Activated T-cell treated with anti-CD3 and anti-CD28 coated beads for 4 hours (primary cell): Measurements from ENCODE around the gene IL1RAP.
"Not testable (repeated sequence)": the region's sequence is repeated elsewhere in the genome, so short reads cannot be mapped to it uniquely, and the experiment has no call there.

Experiments used
- DNase-seq: peaks from one replicate; pipeline ENCODE4 v3.0.0-alpha.2; 2020

The IL1RAP gene

GRCh38 chr3:190514413-190515153 lies 698 bp downstream of the IL1RAP start:
- peak; percentile 11 for DNase-seq

- no peak for DNase-seq
Observed at GRCh38 chr3:190516416-190516815, 2.5 kb downstream of the IL1RAP start.

- DNase-seq, result no peak
Observed at GRCh38 chr3:190517687-190518086, 3.8 kb downstream of the IL1RAP start.

GRCh38 chr3:190518531-190518930 lies 4.6 kb downstream of the IL1RAP start:
- not testable (repeated sequence) for DNase-seq

- DNase-seq, result no peak
Observed at GRCh38 chr3:190519886-190520285, 6.0 kb downstream of the IL1RAP start.

- no peak for DNase-seq
Observed at GRCh38 chr3:190521998-190522397, 8.1 kb downstream of the IL1RAP start.

GRCh38 chr3:190522621-190523222 lies 8.8 kb downstream of the IL1RAP start:
- DNase-seq, result no peak

GRCh38 chr3:190524942-190525341 lies 11.1 kb downstream of the IL1RAP start:
- DNase-seq, result no peak

- no peak for DNase-seq
Observed at GRCh38 chr3:190525634-190526033, 11.7 kb downstream of the IL1RAP start.

GRCh38 chr3:190526787-190527762 lies 13.2 kb downstream of the IL1RAP start:
- no peak for DNase-seq

- no peak for DNase-seq
Observed at GRCh38 chr3:190528706-190529105, 14.8 kb downstream of the IL1RAP start.

- no peak for DNase-seq
Observed at GRCh38 chr3:190531406-190531805, 17.5 kb downstream of the IL1RAP start.

GRCh38 chr3:190532731-190533203 lies 18.9 kb downstream of the IL1RAP start:
- no peak for DNase-seq

- no peak for DNase-seq
Observed at GRCh38 chr3:190533511-190534281, 19.8 kb downstream of the IL1RAP start.

- DNase-seq, result no peak
Observed at GRCh38 chr3:190534386-190534785, 20.5 kb downstream of the IL1RAP start.

- DNase-seq, result no peak
Observed at GRCh38 chr3:190534986-190535385, 21.1 kb downstream of the IL1RAP start.

GRCh38 chr3:190537146-190537545 lies 23.3 kb downstream of the IL1RAP start:
- no peak for DNase-seq

- DNase-seq, result no peak
Observed at GRCh38 chr3:190538288-190538687, 24.4 kb downstream of the IL1RAP start.

- no peak for DNase-seq
Observed at GRCh38 chr3:190539526-190539925, 25.6 kb downstream of the IL1RAP start.

- no peak for DNase-seq
Observed at GRCh38 chr3:190541008-190541407, 27.1 kb downstream of the IL1RAP start.

GRCh38 chr3:190541560-190541959 lies 27.7 kb downstream of the IL1RAP start:
- DNase-seq, result no peak

GRCh38 chr3:190542846-190543245 lies 29.0 kb downstream of the IL1RAP start:
- no peak for DNase-seq

GRCh38 chr3:190543671-190544070 lies 29.8 kb downstream of the IL1RAP start:
- no peak for DNase-seq
